HL-60 (cell line): ENCODE results near the gene KLHL13.

Experiments
- GABPA ChIP-seq: IDR thresholded peaks from 2 replicates; pipeline ENCODE4 v1.6.1; 2012; ENCODE audit warnings: low read depth
- POLR2AphosphoS5 ChIP-seq: IDR thresholded peaks from 2 replicates; pipeline ENCODE4 v1.6.1; 2012; ENCODE audit warnings: low read depth
- SPI1 ChIP-seq: IDR thresholded peaks from 2 replicates; pipeline ENCODE4 v1.6.1; 2012; ENCODE audit warnings: low read depth, mild to moderate bottlenecking, borderline replicate concordance
- TF ChIP-seq, protein P1 (sequence below): IDR thresholded peaks from one replicate; pipeline ENCODE4 v1.5.1; 2011; ENCODE audit warnings: low read length, control low read depth, inconsistent platforms; ENCODE audit not compliant: insufficient read depth
- TF ChIP-seq, protein P2 (sequence below): IDR thresholded peaks from 2 replicates; pipeline ENCODE4 v1.6.1; 2012; ENCODE audit warnings: low read depth; ENCODE audit not compliant: insufficient replicate concordance

DNA sequence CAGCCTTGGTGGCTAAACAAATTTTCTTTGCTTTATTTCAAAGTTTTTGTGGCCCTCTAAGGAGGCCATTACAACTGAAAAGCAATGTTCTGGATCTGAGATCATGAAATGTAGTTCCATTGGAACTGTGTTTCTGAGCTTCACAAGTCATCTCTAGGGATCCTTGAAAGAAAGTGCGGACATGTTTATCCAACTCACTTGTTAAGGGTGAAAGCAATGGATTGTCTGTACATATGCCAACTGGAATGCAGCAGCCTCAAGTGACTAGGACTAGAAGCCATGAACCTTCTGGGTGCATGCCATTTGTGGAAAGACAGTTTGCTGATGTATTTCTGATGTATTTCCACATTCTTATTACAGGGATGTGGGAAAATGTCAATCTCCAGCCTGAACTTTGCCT, 36.7 kb upstream of the KLHL13 start:
- TF ChIP-seq, protein P1, sequence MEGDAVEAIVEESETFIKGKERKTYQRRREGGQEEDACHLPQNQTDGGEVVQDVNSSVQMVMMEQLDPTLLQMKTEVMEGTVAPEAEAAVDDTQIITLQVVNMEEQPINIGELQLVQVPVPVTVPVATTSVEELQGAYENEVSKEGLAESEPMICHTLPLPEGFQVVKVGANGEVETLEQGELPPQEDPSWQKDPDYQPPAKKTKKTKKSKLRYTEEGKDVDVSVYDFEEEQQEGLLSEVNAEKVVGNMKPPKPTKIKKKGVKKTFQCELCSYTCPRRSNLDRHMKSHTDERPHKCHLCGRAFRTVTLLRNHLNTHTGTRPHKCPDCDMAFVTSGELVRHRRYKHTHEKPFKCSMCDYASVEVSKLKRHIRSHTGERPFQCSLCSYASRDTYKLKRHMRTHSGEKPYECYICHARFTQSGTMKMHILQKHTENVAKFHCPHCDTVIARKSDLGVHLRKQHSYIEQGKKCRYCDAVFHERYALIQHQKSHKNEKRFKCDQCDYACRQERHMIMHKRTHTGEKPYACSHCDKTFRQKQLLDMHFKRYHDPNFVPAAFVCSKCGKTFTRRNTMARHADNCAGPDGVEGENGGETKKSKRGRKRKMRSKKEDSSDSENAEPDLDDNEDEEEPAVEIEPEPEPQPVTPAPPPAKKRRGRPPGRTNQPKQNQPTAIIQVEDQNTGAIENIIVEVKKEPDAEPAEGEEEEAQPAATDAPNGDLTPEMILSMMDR = no peak
- TF ChIP-seq POLR2AphosphoS5 = no peak
- TF ChIP-seq, protein P2, sequence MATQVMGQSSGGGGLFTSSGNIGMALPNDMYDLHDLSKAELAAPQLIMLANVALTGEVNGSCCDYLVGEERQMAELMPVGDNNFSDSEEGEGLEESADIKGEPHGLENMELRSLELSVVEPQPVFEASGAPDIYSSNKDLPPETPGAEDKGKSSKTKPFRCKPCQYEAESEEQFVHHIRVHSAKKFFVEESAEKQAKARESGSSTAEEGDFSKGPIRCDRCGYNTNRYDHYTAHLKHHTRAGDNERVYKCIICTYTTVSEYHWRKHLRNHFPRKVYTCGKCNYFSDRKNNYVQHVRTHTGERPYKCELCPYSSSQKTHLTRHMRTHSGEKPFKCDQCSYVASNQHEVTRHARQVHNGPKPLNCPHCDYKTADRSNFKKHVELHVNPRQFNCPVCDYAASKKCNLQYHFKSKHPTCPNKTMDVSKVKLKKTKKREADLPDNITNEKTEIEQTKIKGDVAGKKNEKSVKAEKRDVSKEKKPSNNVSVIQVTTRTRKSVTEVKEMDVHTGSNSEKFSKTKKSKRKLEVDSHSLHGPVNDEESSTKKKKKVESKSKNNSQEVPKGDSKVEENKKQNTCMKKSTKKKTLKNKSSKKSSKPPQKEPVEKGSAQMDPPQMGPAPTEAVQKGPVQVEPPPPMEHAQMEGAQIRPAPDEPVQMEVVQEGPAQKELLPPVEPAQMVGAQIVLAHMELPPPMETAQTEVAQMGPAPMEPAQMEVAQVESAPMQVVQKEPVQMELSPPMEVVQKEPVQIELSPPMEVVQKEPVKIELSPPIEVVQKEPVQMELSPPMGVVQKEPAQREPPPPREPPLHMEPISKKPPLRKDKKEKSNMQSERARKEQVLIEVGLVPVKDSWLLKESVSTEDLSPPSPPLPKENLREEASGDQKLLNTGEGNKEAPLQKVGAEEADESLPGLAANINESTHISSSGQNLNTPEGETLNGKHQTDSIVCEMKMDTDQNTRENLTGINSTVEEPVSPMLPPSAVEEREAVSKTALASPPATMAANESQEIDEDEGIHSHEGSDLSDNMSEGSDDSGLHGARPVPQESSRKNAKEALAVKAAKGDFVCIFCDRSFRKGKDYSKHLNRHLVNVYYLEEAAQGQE = no peak
- no peak for TF ChIP-seq GABPA
- TF ChIP-seq SPI1 = no peak
